MM.1S (cell line): ENCODE results near the gene CLEC17A.

ENCODE experiments used
- EZH2 ChIP-seq: fragments of 300-600 bp; sonication (generic); optimal IDR thresholded peaks from 2 replicates; pipeline ENCODE3; 2017; ENCODE audit warnings: low read depth, mild to moderate bottlenecking, antibody characterized with exemption, low read length, mixed read lengths
- EZH2phosphoT487 ChIP-seq: fragments of 300-600 bp; sonication (generic); IDR thresholded peaks from 2 replicates; pipeline ENCODE4 v1.6.1; 2018; ENCODE audit warnings: antibody characterized with exemption, low read length
- TF ChIP-seq, protein P1 (sequence below): fragments of 300-600 bp; sonication (generic); IDR thresholded peaks from 2 replicates; pipeline ENCODE4 v1.5.1; 2016; ENCODE audit warnings: antibody characterized with exemption, low read length, mixed read lengths

DNA sequence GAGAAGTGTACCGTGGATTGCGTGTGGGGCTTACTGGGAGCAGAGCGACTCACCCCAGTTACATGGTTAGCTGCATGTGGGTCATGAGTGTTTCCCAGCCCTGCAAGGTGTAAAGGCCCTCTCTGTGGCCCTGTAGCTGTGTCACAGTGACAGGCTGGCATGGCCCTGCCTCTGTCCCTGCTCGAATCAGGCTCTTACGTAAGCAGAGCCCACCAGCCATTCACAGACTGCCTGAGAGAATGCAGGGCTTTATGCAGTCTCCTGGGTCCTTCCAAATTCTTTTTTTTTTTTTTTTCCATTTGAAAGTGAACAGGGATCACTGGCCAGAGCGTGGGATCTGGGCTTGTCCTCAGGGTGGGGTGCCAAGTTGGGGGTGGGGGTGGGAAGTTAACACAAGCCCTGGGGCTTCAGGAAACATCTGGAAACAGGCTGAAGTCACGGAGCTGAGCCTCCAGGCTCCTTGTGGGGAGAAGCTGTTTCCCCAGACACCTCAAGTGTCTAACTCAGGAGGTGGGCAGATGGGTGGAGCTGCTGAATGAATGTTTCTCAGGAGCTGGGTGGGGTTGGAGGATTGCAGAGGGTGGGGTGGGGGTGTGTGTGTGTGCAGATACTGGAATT lies 40.1 kb upstream of the CLEC17A start:
- TF ChIP-seq, protein P1, sequence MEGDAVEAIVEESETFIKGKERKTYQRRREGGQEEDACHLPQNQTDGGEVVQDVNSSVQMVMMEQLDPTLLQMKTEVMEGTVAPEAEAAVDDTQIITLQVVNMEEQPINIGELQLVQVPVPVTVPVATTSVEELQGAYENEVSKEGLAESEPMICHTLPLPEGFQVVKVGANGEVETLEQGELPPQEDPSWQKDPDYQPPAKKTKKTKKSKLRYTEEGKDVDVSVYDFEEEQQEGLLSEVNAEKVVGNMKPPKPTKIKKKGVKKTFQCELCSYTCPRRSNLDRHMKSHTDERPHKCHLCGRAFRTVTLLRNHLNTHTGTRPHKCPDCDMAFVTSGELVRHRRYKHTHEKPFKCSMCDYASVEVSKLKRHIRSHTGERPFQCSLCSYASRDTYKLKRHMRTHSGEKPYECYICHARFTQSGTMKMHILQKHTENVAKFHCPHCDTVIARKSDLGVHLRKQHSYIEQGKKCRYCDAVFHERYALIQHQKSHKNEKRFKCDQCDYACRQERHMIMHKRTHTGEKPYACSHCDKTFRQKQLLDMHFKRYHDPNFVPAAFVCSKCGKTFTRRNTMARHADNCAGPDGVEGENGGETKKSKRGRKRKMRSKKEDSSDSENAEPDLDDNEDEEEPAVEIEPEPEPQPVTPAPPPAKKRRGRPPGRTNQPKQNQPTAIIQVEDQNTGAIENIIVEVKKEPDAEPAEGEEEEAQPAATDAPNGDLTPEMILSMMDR, result no peak
- no peak for TF ChIP-seq EZH2
- TF ChIP-seq EZH2phosphoT487, result no peak
